Smooth muscle cell of the pulmonary artery (primary cell): ENCODE results near the gene SHANK3. TPM values are rescaled to one million over a fixed set of nuclear protein-coding genes. Genes with fewer than 3 reads are reported as not detected.

Experiments
- total RNA-seq: library from RNA; depleted of rRNA; stranded (reverse); fragments of >200 nt; gene quantifications from 2 replicates; pipeline ENCODE4 v1.2.3, GENCODE V29; 2014

The SHANK3 gene
- total RNA-seq, result 0.33 and 0.59 TPM in 2 replicates

GRCh38 chr22:50672471-50673230, at the start of gene SHANK3:
Gene SHANK3 (plus strand): TSS chr22:50672823.

GRCh38 chr22:50627642-50628542, 44.7 kb upstream of the SHANK3 start, which contains the start of gene ARSA:
Gene ARSA (minus strand): TSS chr22:50628152. CDS start chr22:50627779, 373 bp downstream.

Other genes with a start within 250 kb of the SHANK3 start
- 88.6 and 131 TPM in 2 replicates for gene SBF1, start 197.8 kb upstream of the SHANK3 start, total RNA-seq
- gene ADM2, start 191.3 kb upstream of the SHANK3 start, total RNA-seq, result 3.5 and 7.9 TPM in 2 replicates
- 0.10 TPM in 1 of 2 replicates, not detected in the other for gene MIOX, start 186.0 kb upstream of the SHANK3 start, total RNA-seq
- 60.0 and 74.5 TPM in 2 replicates for gene LMF2, start 165.1 kb upstream of the SHANK3 start, total RNA-seq
- gene NCAPH2, start 164.6 kb upstream of the SHANK3 start, total RNA-seq, result 19.7 and 19.9 TPM in 2 replicates
- 1.2 and 1.5 TPM in 2 replicates for gene SCO2, start 147.2 kb upstream of the SHANK3 start, total RNA-seq
- 15.2 and 18.5 TPM in 2 replicates for gene TYMP, start 142.8 kb upstream of the SHANK3 start, total RNA-seq
- 0.39 and 0.63 TPM in 2 replicates for gene KLHDC7B, start 126.9 kb upstream of the SHANK3 start, total RNA-seq
- not detected in 2 replicates for gene SYCE3, start 109.9 kb upstream of the SHANK3 start, total RNA-seq
- gene CPT1B, start 94.4 kb upstream of the SHANK3 start, total RNA-seq, result 2.0 and 3.5 TPM in 2 replicates
- 13.7 and 15.0 TPM in 2 replicates for gene CHKB, start 90.0 kb upstream of the SHANK3 start, total RNA-seq
- 0.03 and 0.07 TPM in 2 replicates for gene MAPK8IP2, start 72.0 kb upstream of the SHANK3 start, total RNA-seq
- gene ARSA, start 44.7 kb upstream of the SHANK3 start, total RNA-seq, result 36.3 and 48.5 TPM in 2 replicates
- gene ACR, start 65.4 kb downstream of the SHANK3 start, total RNA-seq, result not detected in 2 replicates
- 11.3 and 18.2 TPM in 2 replicates for gene RABL2B, start 110.8 kb downstream of the SHANK3 start, total RNA-seq